Hepatocyte (in vitro differentiated cells): ENCODE measurements around the gene TLN1. TPM values are rescaled to one million over a fixed set of nuclear protein-coding genes. Genes with fewer than 3 reads are reported as not detected.

Experiments
- DNase-seq: peaks from one replicate; pipeline ENCODE4 v3.0.0-alpha.2; 2016; ENCODE audit warnings: low spot score
- H2AFZ ChIP-seq: fragments of 200-600 bp; sonication (generic); 2 replicates; pipeline ENCODE4 v1.6.0; 2016; ENCODE audit warnings: antibody characterized with exemption, mild to moderate bottlenecking
- H3K27ac ChIP-seq: fragments of 200-600 bp; sonication (generic); 2 replicates; pipeline ENCODE4 v1.5.1; 2016; ENCODE audit warnings: mild to moderate bottlenecking
- H3K27me3 ChIP-seq: fragments of 200-600 bp; sonication (generic); 2 replicates; pipeline ENCODE4 v1.6.1; 2016
- H3K36me3 ChIP-seq: fragments of 200-600 bp; sonication (generic); replicated peaks from 2 replicates; pipeline ENCODE4 v1.5.1; 2016; ENCODE audit warnings: low read depth; ENCODE audit not compliant: insufficient read depth
- H3K4me1 ChIP-seq: fragments of 200-600 bp; sonication (generic); 2 replicates; pipeline ENCODE4 v1.5.1; 2016; ENCODE audit warnings: mild to moderate bottlenecking, moderate library complexity; ENCODE audit not compliant: insufficient read depth
- H3K4me2 ChIP-seq: fragments of 200-600 bp; sonication (generic); 2 replicates; pipeline ENCODE4 v1.6.0; 2016
- H3K4me3 ChIP-seq: fragments of 200-600 bp; sonication (generic); 2 replicates; pipeline ENCODE4 v1.5.1; 2016; ENCODE audit warnings: mild to moderate bottlenecking
- H3K79me2 ChIP-seq: fragments of 200-600 bp; sonication (generic); 2 replicates; pipeline ENCODE4 v1.6.0; 2017; ENCODE audit warnings: mild to moderate bottlenecking
- H3K9me2 ChIP-seq: fragments of 200-600 bp; sonication (generic); replicated peaks from 2 replicates; pipeline ENCODE4 v1.6.0; 2017; ENCODE audit warnings: mild to moderate bottlenecking; ENCODE audit not compliant: insufficient read depth
- H3K9me3 ChIP-seq: fragments of 200-600 bp; sonication (generic); 2 replicates; pipeline ENCODE4 v1.5.1; 2016; ENCODE audit warnings: low read depth, mild to moderate bottlenecking
- H4K20me1 ChIP-seq: fragments of 200-600 bp; sonication (generic); 2 replicates; pipeline ENCODE4 v1.6.0; 2016; ENCODE audit warnings: mild to moderate bottlenecking; ENCODE audit not compliant: insufficient read depth, poor library complexity, severe bottlenecking
- EZH2 ChIP-seq: fragments of 200-600 bp; sonication (generic); IDR thresholded peaks from 2 replicates; pipeline ENCODE4 v1.6.1; 2016; ENCODE audit warnings: antibody characterized with exemption, mild to moderate bottlenecking, borderline replicate concordance
- EZH2phosphoT487 ChIP-seq: fragments of 200-600 bp; sonication (generic); IDR thresholded peaks from one replicate; pipeline ENCODE4 v1.6.1; 2018; ENCODE audit warnings: antibody characterized with exemption, mild to moderate bottlenecking, low read depth, moderate library complexity; ENCODE audit not compliant: unreplicated experiment, severe bottlenecking
- WGBS: methylation state at CpG from one replicate; pipeline ENCODE4 v1.1.6; 2016; ENCODE audit warnings: low lambda C conversion rate; ENCODE audit errors: missing lambda C conversion rate; 5-methylcytosine and 5-hydroxymethylcytosine counted together
- polyA plus RNA-seq: library from polyadenylated mRNA; unstranded; fragments of >200 nt; fragmentation: Nextera tagmentation; extraction: Ambion mirVana; gene quantifications from 2 replicates; pipeline ENCODE4 v1.2.1, GENCODE V29; 2016
- total RNA-seq: library from RNA; depleted of rRNA; stranded (reverse); fragments of >200 nt; gene quantifications from 2 replicates; pipeline ENCODE4 v1.2.3, GENCODE V29; 2014
- TF ChIP-seq, protein P1 (sequence below): fragments of 200-600 bp; sonication (generic); IDR thresholded peaks from 2 replicates; pipeline ENCODE4 v1.5.1; 2016; ENCODE audit warnings: antibody characterized with exemption, mild to moderate bottlenecking; ENCODE audit not compliant: poor library complexity

The TLN1 gene
- total and polyA plus RNA-seq, 2 experiments from 2014 or later = 70.5 to 113 TPM

DNA sequence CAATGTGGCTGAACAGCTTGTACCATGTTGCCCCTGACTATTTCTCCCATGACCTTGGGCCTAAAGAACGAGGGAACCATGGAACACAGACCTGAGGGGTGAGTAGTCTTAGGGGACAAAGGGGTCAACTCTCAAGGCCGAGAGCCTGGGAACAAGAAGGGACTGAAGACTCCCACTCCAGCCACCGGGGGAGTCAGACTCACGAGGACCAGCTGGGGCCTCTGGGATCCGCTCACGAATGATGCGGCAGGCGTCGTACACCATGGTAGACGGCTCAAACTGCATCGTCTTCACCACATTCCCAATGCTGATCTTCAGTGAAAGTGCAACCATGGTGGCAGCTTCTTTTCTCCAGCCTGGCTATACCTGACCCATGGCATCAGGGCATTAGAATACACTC lies 6.6 kb downstream of the TLN1 start:
- Histone ChIP-seq H3K36me3 (peaks cover 6% of the 10 kb centered on the region), H3K79me2 (peaks cover 54% of the 10 kb centered on the region), H4K20me1 (peaks cover 22% of the 10 kb centered on the region), H3K9me2 (no peaks in the 10 kb centered on the region), H3K9me3 (no peaks in the 10 kb centered on the region), H3K4me1 (peaks cover 33% of the 10 kb centered on the region), H2AFZ (no peak overlapping the region), H3K4me3 (no peak overlapping the region), H3K27me3 (no peaks in the 10 kb centered on the region), H3K4me2 (no peak overlapping the region), H3K27ac (no peak overlapping the region)
- TF ChIP-seq, protein P1, sequence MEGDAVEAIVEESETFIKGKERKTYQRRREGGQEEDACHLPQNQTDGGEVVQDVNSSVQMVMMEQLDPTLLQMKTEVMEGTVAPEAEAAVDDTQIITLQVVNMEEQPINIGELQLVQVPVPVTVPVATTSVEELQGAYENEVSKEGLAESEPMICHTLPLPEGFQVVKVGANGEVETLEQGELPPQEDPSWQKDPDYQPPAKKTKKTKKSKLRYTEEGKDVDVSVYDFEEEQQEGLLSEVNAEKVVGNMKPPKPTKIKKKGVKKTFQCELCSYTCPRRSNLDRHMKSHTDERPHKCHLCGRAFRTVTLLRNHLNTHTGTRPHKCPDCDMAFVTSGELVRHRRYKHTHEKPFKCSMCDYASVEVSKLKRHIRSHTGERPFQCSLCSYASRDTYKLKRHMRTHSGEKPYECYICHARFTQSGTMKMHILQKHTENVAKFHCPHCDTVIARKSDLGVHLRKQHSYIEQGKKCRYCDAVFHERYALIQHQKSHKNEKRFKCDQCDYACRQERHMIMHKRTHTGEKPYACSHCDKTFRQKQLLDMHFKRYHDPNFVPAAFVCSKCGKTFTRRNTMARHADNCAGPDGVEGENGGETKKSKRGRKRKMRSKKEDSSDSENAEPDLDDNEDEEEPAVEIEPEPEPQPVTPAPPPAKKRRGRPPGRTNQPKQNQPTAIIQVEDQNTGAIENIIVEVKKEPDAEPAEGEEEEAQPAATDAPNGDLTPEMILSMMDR = no peak
- TF ChIP-seq EZH2 (no peak), EZH2phosphoT487 (no peak)
- DNase-seq = no peak
- WGBS = 93% methylated on average over 11 of the region's 11 CpGs

DNA sequence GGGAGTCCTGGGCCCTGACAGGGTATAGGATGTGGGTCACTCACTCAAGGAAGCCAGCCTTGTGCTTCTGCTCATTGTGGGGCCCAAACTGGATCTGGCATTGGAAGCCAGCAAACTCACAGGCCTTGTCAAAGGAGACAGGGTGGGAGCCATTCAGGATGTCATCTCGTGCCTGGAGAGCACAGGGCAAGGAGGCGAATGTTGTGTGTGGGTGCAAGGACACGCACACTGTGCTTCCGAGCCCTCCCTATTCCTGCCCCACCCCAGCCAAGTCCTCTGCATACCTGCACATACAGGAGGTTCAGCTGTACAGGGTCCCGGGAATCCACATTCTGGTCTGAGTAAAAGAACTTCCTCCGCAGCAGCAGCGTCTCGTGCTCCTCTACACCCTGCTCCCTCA lies 8.1 kb downstream of the TLN1 start:
- TF ChIP-seq EZH2 (no peak), EZH2phosphoT487 (no peak)
- TF ChIP-seq, protein P1 = no peak
- 100% methylated on average over 8 of the region's 8 CpGs for WGBS
- Histone ChIP-seq H3K27me3 (no peaks in the 10 kb centered on the region), H3K27ac (no peak overlapping the region), H3K9me2 (no peaks in the 10 kb centered on the region), H3K4me1 (peaks cover 20% of the 10 kb centered on the region), H4K20me1 (peaks cover 9% of the 10 kb centered on the region), H3K4me3 (no peak overlapping the region), H3K79me2 (peaks cover 39% of the 10 kb centered on the region), H3K36me3 (peaks cover 6% of the 10 kb centered on the region), H3K4me2 (no peak overlapping the region), H3K9me3 (no peaks in the 10 kb centered on the region), H2AFZ (no peak overlapping the region)
- DNase-seq = no peak

DNA sequence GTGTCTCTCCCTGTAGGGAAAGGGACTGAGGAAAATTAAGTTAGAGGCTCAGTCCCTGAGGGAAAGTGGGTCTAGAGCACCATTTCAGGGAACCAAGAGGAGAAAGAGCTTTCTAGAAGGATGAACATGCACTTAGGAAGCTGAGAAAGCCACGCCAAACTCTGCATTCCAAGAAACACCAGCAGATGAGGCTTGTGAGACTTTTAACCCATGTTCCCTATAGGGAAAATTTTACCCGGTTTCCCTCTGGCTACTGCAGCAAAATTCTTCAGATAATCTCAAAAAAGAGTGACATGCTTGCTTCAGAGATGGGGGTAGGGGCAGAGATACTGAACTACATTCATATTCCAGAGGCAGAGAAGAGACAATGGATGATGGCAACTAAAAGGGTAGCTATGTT lies 8.6 kb downstream of the TLN1 start:
- peaks cover 9% of the 10 kb centered on the region for H4K20me1 ChIP-seq
- WGBS = 97% methylated on average over 2 of the region's 2 CpGs
- H3K27ac ChIP-seq = no peak overlapping the region
- H3K36me3 ChIP-seq = peaks cover 6% of the 10 kb centered on the region
- no peaks in the 10 kb centered on the region for H3K27me3 ChIP-seq
- H3K79me2 ChIP-seq = peaks cover 34% of the 10 kb centered on the region
- H3K4me1 ChIP-seq = peaks cover 16% of the 10 kb centered on the region
- H3K9me3 ChIP-seq = no peaks in the 10 kb centered on the region
- TF ChIP-seq, protein P1 = no peak
- TF ChIP-seq EZH2phosphoT487 (no peak), EZH2 (no peak)
- no peaks in the 10 kb centered on the region for H3K9me2 ChIP-seq
- DNase-seq = no peak
- no peak overlapping the region for H3K4me2 ChIP-seq
- H2AFZ ChIP-seq = no peak overlapping the region
- H3K4me3 ChIP-seq = no peak overlapping the region

DNA sequence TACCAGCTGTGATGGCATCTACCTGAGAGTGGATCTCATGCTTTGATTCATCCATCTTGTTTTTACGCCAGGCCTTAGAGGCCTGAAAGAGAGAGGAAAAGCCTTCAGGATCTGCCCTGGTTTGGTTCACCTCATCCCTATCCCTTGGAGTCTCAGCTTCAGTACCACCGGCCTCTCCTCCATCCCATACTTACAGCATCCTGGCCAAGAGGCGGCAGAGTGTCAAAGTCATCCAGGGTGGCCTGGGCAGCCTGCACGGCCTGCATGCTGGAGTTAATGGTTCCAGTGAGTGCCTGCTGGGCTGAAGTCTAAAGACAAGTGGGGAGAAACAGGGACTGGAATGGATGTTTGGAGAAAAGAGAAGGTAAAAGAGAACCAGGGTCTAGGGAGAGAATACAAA lies 12.4 kb downstream of the TLN1 start:
- no peak for DNase-seq
- Histone ChIP-seq H3K4me2 (no peak overlapping the region), H2AFZ (no peak overlapping the region), H3K4me1 (no peaks in the 10 kb centered on the region), H3K79me2 (peaks cover 4% of the 10 kb centered on the region), H3K9me3 (no peaks in the 10 kb centered on the region), H4K20me1 (no peaks in the 10 kb centered on the region), H3K27ac (no peak overlapping the region), H3K9me2 (no peaks in the 10 kb centered on the region), H3K36me3 (peaks cover 6% of the 10 kb centered on the region), H3K4me3 (no peak overlapping the region), H3K27me3 (no peaks in the 10 kb centered on the region)
- TF ChIP-seq, protein P1 = no peak
- no peak for TF ChIP-seq EZH2phosphoT487
- no peak for TF ChIP-seq EZH2
- WGBS = 96% methylated on average over 4 of the region's 4 CpGs
